ENCODE measurements around the gene LOXL3.

Gene LOXL3

DNA sequence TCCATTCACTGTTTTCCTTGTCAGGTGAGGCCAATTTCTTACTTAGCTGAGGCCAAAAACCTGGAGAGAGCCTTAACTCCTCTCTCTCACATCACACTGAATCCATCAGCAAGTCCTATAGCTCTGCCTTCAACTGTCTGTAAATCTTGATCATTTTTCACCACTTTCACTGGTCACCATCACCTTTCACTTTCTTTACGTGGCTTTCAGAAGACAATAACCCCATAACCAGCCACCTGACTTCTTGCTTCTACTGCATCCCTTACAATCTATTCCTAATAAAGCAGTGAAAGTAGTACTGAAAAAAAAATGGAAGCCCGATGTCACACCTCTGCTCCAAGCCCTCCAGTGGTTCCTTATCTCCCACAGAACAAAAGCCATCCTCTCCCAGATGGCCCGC is 7.7 kb downstream of the LOXL3 start:
- Histone ChIP-seq H3K27me3 (ENCODE audit: insufficient read depth, poor library complexity, severe bottlenecking) (no peaks in the 10 kb centered on the region), H3K36me3 (ENCODE audit: low read depth) (no peaks in the 10 kb centered on the region), H3K27ac (ENCODE audit: poor library complexity, severe bottlenecking) (no peak overlapping the region), H3K9me3 (ENCODE audit: severe bottlenecking) (no peaks in the 10 kb centered on the region), H3K4me3 (ENCODE audit: severe bottlenecking) (no peak overlapping the region), H3K4me1 (ENCODE audit: insufficient read depth, poor library complexity, severe bottlenecking) (peaks cover 6% of the 10 kb centered on the region)
- TF ChIP-seq, protein P1, sequence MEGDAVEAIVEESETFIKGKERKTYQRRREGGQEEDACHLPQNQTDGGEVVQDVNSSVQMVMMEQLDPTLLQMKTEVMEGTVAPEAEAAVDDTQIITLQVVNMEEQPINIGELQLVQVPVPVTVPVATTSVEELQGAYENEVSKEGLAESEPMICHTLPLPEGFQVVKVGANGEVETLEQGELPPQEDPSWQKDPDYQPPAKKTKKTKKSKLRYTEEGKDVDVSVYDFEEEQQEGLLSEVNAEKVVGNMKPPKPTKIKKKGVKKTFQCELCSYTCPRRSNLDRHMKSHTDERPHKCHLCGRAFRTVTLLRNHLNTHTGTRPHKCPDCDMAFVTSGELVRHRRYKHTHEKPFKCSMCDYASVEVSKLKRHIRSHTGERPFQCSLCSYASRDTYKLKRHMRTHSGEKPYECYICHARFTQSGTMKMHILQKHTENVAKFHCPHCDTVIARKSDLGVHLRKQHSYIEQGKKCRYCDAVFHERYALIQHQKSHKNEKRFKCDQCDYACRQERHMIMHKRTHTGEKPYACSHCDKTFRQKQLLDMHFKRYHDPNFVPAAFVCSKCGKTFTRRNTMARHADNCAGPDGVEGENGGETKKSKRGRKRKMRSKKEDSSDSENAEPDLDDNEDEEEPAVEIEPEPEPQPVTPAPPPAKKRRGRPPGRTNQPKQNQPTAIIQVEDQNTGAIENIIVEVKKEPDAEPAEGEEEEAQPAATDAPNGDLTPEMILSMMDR (IDR thresholded peaks at IDR 0.05; ENCODE audit: poor library complexity, severe bottlenecking): no peak
- ATAC-seq (ENCODE audit: low read depth) (no peak), DNase-seq (ENCODE audit: low spot score) (no peak)

DNA sequence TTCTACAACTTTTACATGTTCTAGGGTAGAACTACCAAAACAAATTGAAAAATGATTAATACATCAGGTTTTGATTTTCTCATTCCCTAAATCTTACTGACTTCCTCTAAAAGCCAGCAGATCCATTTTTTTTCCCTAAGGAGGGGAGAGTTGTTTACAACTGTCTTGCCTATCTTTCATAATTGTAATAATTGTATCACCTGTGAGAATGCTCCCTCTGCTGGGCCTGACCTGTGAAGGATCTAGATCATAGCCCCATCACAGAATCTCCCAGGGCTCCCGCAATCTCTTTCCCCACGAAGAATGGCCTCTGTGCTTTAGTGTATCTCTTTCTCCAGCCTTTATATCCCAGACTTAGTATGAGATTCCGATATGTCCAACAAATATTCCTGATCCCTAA is 9.1 kb downstream of the LOXL3 start:
- DNase-seq (ENCODE audit: low spot score) (no peak), ATAC-seq (ENCODE audit: low read depth) (peak; percentile 44; the same call in 1 of the 3 replicates)
- H3K36me3 ChIP-seq (ENCODE audit: low read depth): no peaks in the 10 kb centered on the region
- TF ChIP-seq, protein P1 (IDR thresholded peaks at IDR 0.05; ENCODE audit: poor library complexity, severe bottlenecking): peak; percentile 60
- H3K4me3 ChIP-seq (ENCODE audit: severe bottlenecking): no peak overlapping the region
- H3K4me1 ChIP-seq (ENCODE audit: insufficient read depth, poor library complexity, severe bottlenecking): no peaks in the 10 kb centered on the region
- H3K9me3 ChIP-seq (ENCODE audit: severe bottlenecking): no peaks in the 10 kb centered on the region
- no peaks in the 10 kb centered on the region for H3K27me3 ChIP-seq (ENCODE audit: insufficient read depth, poor library complexity, severe bottlenecking)
- no peak overlapping the region for H3K27ac ChIP-seq (ENCODE audit: poor library complexity, severe bottlenecking)

DNA sequence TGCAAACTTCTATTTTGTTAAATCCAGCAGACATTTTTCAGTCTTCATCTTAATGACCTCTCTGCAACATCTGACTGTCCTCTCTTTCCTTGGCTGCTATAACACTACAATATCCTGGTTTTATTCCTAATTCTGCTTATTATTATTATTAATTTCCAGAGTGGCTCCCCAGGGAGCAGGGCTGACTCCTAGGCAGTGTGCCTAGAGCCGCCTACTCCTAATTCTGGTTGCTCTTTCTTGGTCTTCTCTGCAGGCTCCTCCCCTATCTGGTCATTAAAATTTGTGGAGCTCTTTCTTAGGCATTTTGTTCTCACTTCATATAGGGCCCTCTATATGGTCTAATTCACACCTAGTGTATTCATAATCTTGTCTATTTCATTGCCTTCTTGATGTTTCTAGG is 10.8 kb downstream of the LOXL3 start:
- TF ChIP-seq, protein P1 (IDR thresholded peaks at IDR 0.05; ENCODE audit: poor library complexity, severe bottlenecking): no peak
- ATAC-seq (ENCODE audit: low read depth): no peak

DNA sequence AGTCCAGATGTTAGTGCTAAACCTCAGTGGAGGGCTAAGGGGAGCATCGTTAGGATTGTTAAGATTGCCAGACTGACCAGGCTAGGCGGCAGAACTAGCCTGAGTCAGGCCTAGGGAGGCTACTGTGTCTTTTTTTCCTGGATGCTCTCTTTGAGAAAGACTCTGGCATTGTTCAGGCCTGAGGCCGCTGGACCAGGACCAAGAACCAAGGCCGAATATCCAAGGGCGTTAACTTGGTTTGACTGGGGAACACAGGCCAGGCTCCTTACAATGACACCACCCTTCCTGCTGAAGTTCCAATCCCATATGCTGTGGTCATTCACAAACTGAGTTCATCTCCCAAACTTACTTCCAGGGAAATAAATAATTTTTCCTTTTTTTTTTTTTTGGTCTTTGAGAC is 13.5 kb downstream of the LOXL3 start:
- Histone ChIP-seq H3K27ac (ENCODE audit: poor library complexity, severe bottlenecking) (no peak overlapping the region), H3K4me1 (ENCODE audit: insufficient read depth, poor library complexity, severe bottlenecking) (peaks cover 7% of the 10 kb centered on the region), H3K4me3 (ENCODE audit: severe bottlenecking) (no peak overlapping the region), H3K36me3 (ENCODE audit: low read depth) (no peaks in the 10 kb centered on the region), H3K27me3 (ENCODE audit: insufficient read depth, poor library complexity, severe bottlenecking) (no peaks in the 10 kb centered on the region), H3K9me3 (ENCODE audit: severe bottlenecking) (no peaks in the 10 kb centered on the region)
- TF ChIP-seq, protein P1 (IDR thresholded peaks at IDR 0.05; ENCODE audit: poor library complexity, severe bottlenecking): no peak
- ATAC-seq (ENCODE audit: low read depth) (no peak), DNase-seq (ENCODE audit: low spot score) (no peak)

More for the DNA sequence above, 10.8 kb downstream of the LOXL3 start:
- Histone ChIP-seq H3K4me3 (ENCODE audit: severe bottlenecking) (no peak overlapping the region), H3K9me3 (ENCODE audit: severe bottlenecking) (no peaks in the 10 kb centered on the region), H3K4me1 (ENCODE audit: insufficient read depth, poor library complexity, severe bottlenecking) (no peaks in the 10 kb centered on the region), H3K27me3 (ENCODE audit: insufficient read depth, poor library complexity, severe bottlenecking) (no peaks in the 10 kb centered on the region), H3K27ac (ENCODE audit: poor library complexity, severe bottlenecking) (no peak overlapping the region), H3K36me3 (ENCODE audit: low read depth) (no peaks in the 10 kb centered on the region)
- DNase-seq (ENCODE audit: low spot score): no peak

DNA sequence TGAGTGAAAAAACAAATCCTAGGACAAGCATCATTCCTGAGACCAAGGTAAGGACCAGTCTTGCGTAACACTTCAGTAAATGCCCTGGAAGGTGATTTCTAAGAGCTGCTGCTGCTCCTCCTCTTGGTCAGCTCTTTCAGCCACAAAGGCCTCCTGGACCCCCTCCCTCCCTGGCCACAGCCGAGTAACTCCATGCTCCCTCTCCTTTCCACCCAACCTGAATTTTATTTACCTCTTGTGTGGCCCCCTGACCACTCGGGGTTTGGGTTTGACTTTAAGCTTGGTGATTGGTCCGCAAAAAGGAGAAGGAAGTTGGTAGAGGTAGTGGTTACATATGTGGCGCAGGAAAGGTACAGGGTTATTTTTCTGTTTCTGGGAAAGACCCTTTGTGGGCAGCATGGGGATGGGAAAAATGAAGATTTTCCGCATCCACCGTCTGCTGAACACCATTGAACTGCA is 14.8 kb downstream of the LOXL3 start:
- TF ChIP-seq, protein P1 (IDR thresholded peaks at IDR 0.05; ENCODE audit: poor library complexity, severe bottlenecking): no peak
- Histone ChIP-seq H3K27ac (ENCODE audit: poor library complexity, severe bottlenecking) (no peak overlapping the region), H3K4me1 (ENCODE audit: insufficient read depth, poor library complexity, severe bottlenecking) (peaks cover 7% of the 10 kb centered on the region), H3K4me3 (ENCODE audit: severe bottlenecking) (no peak overlapping the region), H3K36me3 (ENCODE audit: low read depth) (no peaks in the 10 kb centered on the region), H3K9me3 (ENCODE audit: severe bottlenecking) (no peaks in the 10 kb centered on the region), H3K27me3 (ENCODE audit: insufficient read depth, poor library complexity, severe bottlenecking) (no peaks in the 10 kb centered on the region)
- DNase-seq (ENCODE audit: low spot score) (no peak), ATAC-seq (ENCODE audit: low read depth) (no peak)
